GM18951 (cell line): ENCODE results near the gene C17orf113.

ENCODE experiments used
- POLR2A ChIP-seq: IDR thresholded peaks from 4 replicates; pipeline ENCODE4 v1.6.1; 2011; ENCODE audit warnings: mild to moderate bottlenecking; ENCODE audit not compliant: insufficient read length, insufficient read depth; ENCODE audit errors: extremely low read depth
- in situ Hi-C: fragments of 300-500 bp; cut with MboI; formaldehyde crosslinking; loops from one replicate; pipeline ENCODE4 v1.12.0; 2022; ENCODE audit warnings: low sequenced_read_pairs, mixed read lengths, inconsistent platforms; ENCODE audit not compliant: unreplicated experiment

C17orf113 gene

GRCh38 chr17:42079541-42079940 lies 29.1 kb upstream of the C17orf113 start:
- in situ Hi-C loops = no loop called here
- TF ChIP-seq POLR2A = no peak

GRCh38 chr17:42078396-42079043 lies 28.1 kb upstream of the C17orf113 start:
- in situ Hi-C loops = no loop called here

GRCh38 chr17:42077755-42078154 lies 27.4 kb upstream of the C17orf113 start:
- no peak for TF ChIP-seq POLR2A
- in situ Hi-C loops = no loop called here

More at GRCh38 chr17:42078396-42079043, 28.1 kb upstream of the C17orf113 start:
- no peak for TF ChIP-seq POLR2A

- in situ Hi-C loops = no loop called here
- TF ChIP-seq POLR2A = no peak
Measured at GRCh38 chr17:42076797-42077559, 26.6 kb upstream of the C17orf113 start.

GRCh38 chr17:42075789-42076188 lies 25.4 kb upstream of the C17orf113 start:
- in situ Hi-C loops = no loop called here
- no peak for TF ChIP-seq POLR2A

- in situ Hi-C loops = no loop called here
- no peak for TF ChIP-seq POLR2A
Measured at GRCh38 chr17:42072323-42073187, 22.2 kb upstream of the C17orf113 start.

GRCh38 chr17:42071810-42072209 lies 21.4 kb upstream of the C17orf113 start:
- TF ChIP-seq POLR2A = no peak
- in situ Hi-C loops = no loop called here

- in situ Hi-C loops = no loop called here
Measured at GRCh38 chr17:42068979-42069378, 18.6 kb upstream of the C17orf113 start.

GRCh38 chr17:42067371-42068091 lies 17.1 kb upstream of the C17orf113 start:
- in situ Hi-C loops = no loop called here
- TF ChIP-seq POLR2A = no peak

More at GRCh38 chr17:42068979-42069378, 18.6 kb upstream of the C17orf113 start:
- TF ChIP-seq POLR2A = no peak

- in situ Hi-C loops = no loop called here
- TF ChIP-seq POLR2A = no peak
Measured at GRCh38 chr17:42065201-42065600, 14.8 kb upstream of the C17orf113 start.

GRCh38 chr17:42062681-42063080 lies 12.3 kb upstream of the C17orf113 start:
- in situ Hi-C loops = no loop called here

GRCh38 chr17:42061646-42062487 lies 11.5 kb upstream of the C17orf113 start:
- in situ Hi-C loops = no loop called here
- TF ChIP-seq POLR2A = no peak

More at GRCh38 chr17:42062681-42063080, 12.3 kb upstream of the C17orf113 start:
- TF ChIP-seq POLR2A = no peak
